Tibial nerve (tissue), 3 donors: ENCODE data around the gene PHAF1.

ENCODE experiments used
- CTCF ChIP-seq, 5 experiments: fragments of 200-600 bp in 3 of 5; fragments of 450-650 bp in 2 of 5; sonication (generic) in 3 of 5; IDR thresholded peaks; one replicate each; pipeline ENCODE4 v1.5.1; 2016 to 2019; ENCODE audit warnings: antibody characterized with exemption in 5 of 5, mild to moderate bottlenecking in 3 of 5, moderate library complexity in 2 of 5
- POLR2A ChIP-seq, 2 donors: fragments of 450-650 bp; IDR thresholded peaks; one replicate each; pipeline ENCODE4 v1.6.1; 2017; ENCODE audit warnings: antibody characterized with exemption in 2 of 2, mild to moderate bottlenecking in 2 of 2, moderate library complexity in 2 of 2

GRCh38 chr16:67112591-67113399 is 3.1 kb downstream of the PHAF1 start:
- TF ChIP-seq CTCF (IDR thresholded peaks at IDR 0.05) (no peak), POLR2A (IDR thresholded peaks at IDR 0.05) (no peak)
